DND-41 (cell line): ENCODE data around the gene FAM13A.

Experiments
- ATAC-seq: fragments of 200-7000 bp; cut with Tn5 transposase; 3 replicates; pipeline ENCODE4 v1.9.1; 2021; ENCODE audit warnings: low read depth; ENCODE audit not compliant: insufficient read depth
- DNase-seq: peaks from one replicate; pipeline ENCODE4 v3.0.0-alpha.2; 2020
- H2AFZ ChIP-seq: 2 replicates; pipeline ENCODE4 v1.6.0; 2012; ENCODE audit warnings: low read depth, low read length
- H3K27ac ChIP-seq: 2 replicates; pipeline ENCODE4 v1.5.1; 2012; ENCODE audit warnings: low read length, inconsistent platforms
- H3K27me3 ChIP-seq: fragments of 200-600 bp; sonication (generic); 2 replicates; pipeline ENCODE4 v1.6.0; 2012; ENCODE audit warnings: low read length, mild to moderate bottlenecking, inconsistent platforms; ENCODE audit not compliant: insufficient read depth, poor library complexity
- H3K36me3 ChIP-seq: 2 replicates; pipeline ENCODE4 v1.5.1; 2012; ENCODE audit warnings: low read length, inconsistent platforms; ENCODE audit not compliant: insufficient read depth
- H3K4me1 ChIP-seq: 2 replicates; pipeline ENCODE4 v1.5.1; 2012; ENCODE audit warnings: mild to moderate bottlenecking, low read length; ENCODE audit not compliant: insufficient read depth
- H3K4me2 ChIP-seq: 2 replicates; pipeline ENCODE4 v1.6.0; 2012; ENCODE audit warnings: mild to moderate bottlenecking, moderate library complexity, low read length, inconsistent platforms; ENCODE audit not compliant: insufficient read depth
- H3K4me3 ChIP-seq, 2 experiments: fragments of 200-600 bp in 1 of 2; shearing (Covaris generic) in 1 of 2; 2 replicates each; pipeline ENCODE4 v1.5.1; 2012 to 2016; ENCODE audit warnings: inconsistent platforms in 2 of 2, low read length in 2 of 2, mild to moderate bottlenecking in 2 of 2, low read depth in 1 of 2, moderate library complexity in 1 of 2
- H3K79me2 ChIP-seq: 2 replicates; pipeline ENCODE4 v1.6.0; 2012; ENCODE audit warnings: low read length, inconsistent platforms; ENCODE audit not compliant: insufficient read depth
- H3K9ac ChIP-seq: 2 replicates; pipeline ENCODE4 v1.6.0; 2012; ENCODE audit warnings: low read depth, mild to moderate bottlenecking, inconsistent platforms, low read length, moderate library complexity
- H3K9me3 ChIP-seq: 2 replicates; pipeline ENCODE4 v1.5.1; 2012; ENCODE audit warnings: low read length, moderate library complexity, mild to moderate bottlenecking, inconsistent platforms; ENCODE audit not compliant: insufficient read depth, severe bottlenecking
- H4K20me1 ChIP-seq: 2 replicates; pipeline ENCODE4 v1.6.0; 2012; ENCODE audit warnings: low read length; ENCODE audit not compliant: insufficient read depth
- CTCF ChIP-seq: IDR thresholded peaks from 2 replicates; pipeline ENCODE4 v1.5.1; 2012; ENCODE audit warnings: borderline replicate concordance, low read length, moderate library complexity, mild to moderate bottlenecking; ENCODE audit not compliant: poor library complexity, severe bottlenecking; ENCODE audit errors: extremely low read depth
- EZH2 ChIP-seq: IDR thresholded peaks from 3 replicates; pipeline ENCODE4 v1.6.1; 2012; ENCODE audit warnings: borderline replicate concordance, low read depth, mild to moderate bottlenecking, moderate library complexity, low read length, inconsistent platforms; ENCODE audit not compliant: severe bottlenecking

Gene FAM13A

DNA sequence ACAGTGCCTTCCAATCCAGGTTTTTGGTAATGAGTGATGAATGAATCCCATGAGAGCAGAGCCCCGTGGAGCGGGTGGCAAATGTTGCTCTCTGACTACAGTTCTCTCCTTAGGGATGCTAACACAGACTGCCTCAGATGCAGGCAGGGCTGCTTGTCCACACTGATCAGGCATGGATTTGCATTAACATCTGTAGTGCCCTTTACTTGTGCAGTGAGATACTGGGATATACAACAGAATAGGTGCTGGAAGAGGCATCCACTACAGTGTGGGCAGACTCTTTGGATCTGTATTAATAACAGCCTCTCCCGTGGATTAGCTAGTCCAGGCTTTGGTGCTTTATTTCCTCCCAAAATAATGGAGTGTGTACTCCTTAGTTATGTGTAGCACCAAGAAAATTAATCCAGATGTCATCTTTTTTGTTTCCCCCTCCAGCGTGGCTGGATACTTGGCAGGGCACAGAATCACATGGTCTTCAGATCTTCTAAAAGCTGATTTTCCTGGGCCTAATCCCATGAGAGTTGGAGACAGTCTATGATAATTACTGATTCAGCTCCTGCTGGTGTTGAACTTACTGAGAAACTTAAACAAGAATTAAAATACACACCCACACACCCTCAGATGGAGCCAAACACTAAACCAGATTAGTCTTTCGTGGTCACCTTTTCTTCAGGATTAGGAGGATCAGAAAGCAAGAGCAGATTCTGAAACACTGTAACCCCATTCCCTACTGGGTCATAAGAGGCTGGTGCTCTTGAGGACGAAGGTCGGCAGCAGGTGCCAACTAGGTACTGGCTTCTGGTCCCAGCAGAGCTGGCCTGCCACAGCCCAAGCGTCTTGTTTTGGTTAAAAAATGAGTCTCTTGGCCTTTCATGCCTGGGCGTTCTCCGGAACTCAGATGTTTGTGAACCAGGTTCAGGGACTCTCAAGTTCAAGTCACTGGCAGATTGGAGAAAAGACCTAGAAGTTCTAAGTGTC is 336.2 kb downstream of the FAM13A start:
- no peaks in the 10 kb centered on the region for H3K4me1 ChIP-seq
- H3K79me2 ChIP-seq: no peaks in the 10 kb centered on the region
- no peak overlapping the region for H3K27ac ChIP-seq
- H2AFZ ChIP-seq: no peak overlapping the region
- H3K4me3 ChIP-seq: no peak overlapping the region
- DNase-seq (no peak), ATAC-seq (no peak)
- no peaks in the 10 kb centered on the region for H3K27me3 ChIP-seq
- no peak overlapping the region for H3K9ac ChIP-seq
- H4K20me1 ChIP-seq: no peaks in the 10 kb centered on the region
- peaks cover 14% of the 10 kb centered on the region for H3K9me3 ChIP-seq
- TF ChIP-seq EZH2 (no peak), CTCF (no peak)
- no peak overlapping the region for H3K4me2 ChIP-seq
- peaks cover 32% of the 10 kb centered on the region for H3K36me3 ChIP-seq

- ATAC-seq: no peak
- H3K4me2 ChIP-seq: no peak overlapping the region
- no peak for TF ChIP-seq EZH2
- no peak for TF ChIP-seq CTCF
- H3K36me3 ChIP-seq: peaks cover 32% of the 10 kb centered on the region
- H3K79me2 ChIP-seq: no peaks in the 10 kb centered on the region
- no peak overlapping the region for H3K4me3 ChIP-seq
- no peaks in the 10 kb centered on the region for H3K4me1 ChIP-seq
- no peak overlapping the region for H3K9ac ChIP-seq
- no peaks in the 10 kb centered on the region for H3K27me3 ChIP-seq
- no peaks in the 10 kb centered on the region for H4K20me1 ChIP-seq
- no peak overlapping the region for H2AFZ ChIP-seq
- no peak for DNase-seq
- H3K9me3 ChIP-seq: peaks cover 14% of the 10 kb centered on the region
- H3K27ac ChIP-seq: no peak overlapping the region
Measured at GRCh38 chr4:88719381-88719780, 337.6 kb downstream of the FAM13A start.

GRCh38 chr4:88718098-88718497 is 338.9 kb downstream of the FAM13A start:
- no peak for ATAC-seq

More at GRCh38 chr4:88718098-88718497, 338.9 kb downstream of the FAM13A start:
- Histone ChIP-seq H3K27ac (no peak overlapping the region), H3K27me3 (no peaks in the 10 kb centered on the region), H3K79me2 (no peaks in the 10 kb centered on the region), H3K4me3 (no peak overlapping the region), H3K9me3 (peaks cover 14% of the 10 kb centered on the region), H2AFZ (no peak overlapping the region), H3K4me1 (no peaks in the 10 kb centered on the region), H3K36me3 (peaks cover 28% of the 10 kb centered on the region), H4K20me1 (no peaks in the 10 kb centered on the region), H3K4me2 (no peak overlapping the region), H3K9ac (no peak overlapping the region)
- TF ChIP-seq CTCF (no peak), EZH2 (no peak)
- no peak for DNase-seq
